Vagina (tissue), 2 donors: ENCODE measurements around the gene AKT1S1. TPM values are rescaled to one million over a fixed set of nuclear protein-coding genes. Genes with fewer than 3 reads are reported as not detected.

Source experiments
- DNase-seq, 2 donors: peaks; one replicate each; pipeline ENCODE4 v3.0.0-alpha.2; 2017; ENCODE audit errors: extremely low spot score in 2 of 2
- H3K27ac ChIP-seq: fragments of 200-600 bp; sonication (generic); one replicate; pipeline ENCODE4 v1.5.1; 2019
- H3K27me3 ChIP-seq: fragments of 200-600 bp; sonication (generic); one replicate; pipeline ENCODE4 v1.5.1; 2019
- H3K36me3 ChIP-seq, 2 donors: fragments of 200-600 bp; sonication (generic); one replicate each; pipeline ENCODE4 v1.5.1; 2017 to 2019
- H3K4me1 ChIP-seq: fragments of 200-600 bp; sonication (generic); one replicate; pipeline ENCODE4 v1.5.1; 2019
- H3K4me3 ChIP-seq, 2 donors: fragments of 200-600 bp; sonication (generic); 1 replicate in 1 of 2; 2 replicates in 1 of 2; pipeline ENCODE4 v1.5.1; 2016 to 2019
- H3K9me3 ChIP-seq: fragments of 200-600 bp; sonication (generic); one replicate; pipeline ENCODE4 v1.5.1; 2019
- POLR2A ChIP-seq, 2 donors: fragments of 450-650 bp; IDR thresholded peaks; one replicate each; pipeline ENCODE4 v1.6.1; 2017; ENCODE audit warnings: antibody characterized with exemption in 2 of 2, mild to moderate bottlenecking in 2 of 2, moderate library complexity in 2 of 2
- POLR2AphosphoS5 ChIP-seq, 2 donors: sonication (generic); formaldehyde crosslinking; IDR thresholded peaks; one replicate each; pipeline ENCODE4 v1.9.0; 2017; ENCODE audit warnings: antibody characterized with exemption in 2 of 2, mild to moderate bottlenecking in 2 of 2, low read depth in 1 of 2; ENCODE audit not compliant: insufficient read depth in 1 of 2
- intact Hi-C: fragments of 100-400 bp; cut with DNase I; formaldehyde crosslinking; loops from one replicate; pipeline ENCODE4 v1.15.1; 2023
- total RNA-seq: library from RNA; depleted of rRNA; stranded (reverse); fragments of >200 nt; gene quantifications from one replicate; pipeline ENCODE4 v1.2.3, GENCODE V29; 2016
- TF ChIP-seq, protein P1 (sequence below), 3 experiments: fragments of 450-650 bp in 2 of 3; fragments of 200-600 bp in 1 of 3; sonication (generic) in 1 of 3; IDR thresholded peaks; one replicate each; pipeline ENCODE4 v1.5.1; 2017 to 2019; ENCODE audit warnings: antibody characterized with exemption in 3 of 3, mild to moderate bottlenecking in 2 of 3, moderate library complexity in 2 of 3

AKT1S1 gene
- total RNA-seq, 1 donor from 2014 or later = 16.9 TPM

DNA sequence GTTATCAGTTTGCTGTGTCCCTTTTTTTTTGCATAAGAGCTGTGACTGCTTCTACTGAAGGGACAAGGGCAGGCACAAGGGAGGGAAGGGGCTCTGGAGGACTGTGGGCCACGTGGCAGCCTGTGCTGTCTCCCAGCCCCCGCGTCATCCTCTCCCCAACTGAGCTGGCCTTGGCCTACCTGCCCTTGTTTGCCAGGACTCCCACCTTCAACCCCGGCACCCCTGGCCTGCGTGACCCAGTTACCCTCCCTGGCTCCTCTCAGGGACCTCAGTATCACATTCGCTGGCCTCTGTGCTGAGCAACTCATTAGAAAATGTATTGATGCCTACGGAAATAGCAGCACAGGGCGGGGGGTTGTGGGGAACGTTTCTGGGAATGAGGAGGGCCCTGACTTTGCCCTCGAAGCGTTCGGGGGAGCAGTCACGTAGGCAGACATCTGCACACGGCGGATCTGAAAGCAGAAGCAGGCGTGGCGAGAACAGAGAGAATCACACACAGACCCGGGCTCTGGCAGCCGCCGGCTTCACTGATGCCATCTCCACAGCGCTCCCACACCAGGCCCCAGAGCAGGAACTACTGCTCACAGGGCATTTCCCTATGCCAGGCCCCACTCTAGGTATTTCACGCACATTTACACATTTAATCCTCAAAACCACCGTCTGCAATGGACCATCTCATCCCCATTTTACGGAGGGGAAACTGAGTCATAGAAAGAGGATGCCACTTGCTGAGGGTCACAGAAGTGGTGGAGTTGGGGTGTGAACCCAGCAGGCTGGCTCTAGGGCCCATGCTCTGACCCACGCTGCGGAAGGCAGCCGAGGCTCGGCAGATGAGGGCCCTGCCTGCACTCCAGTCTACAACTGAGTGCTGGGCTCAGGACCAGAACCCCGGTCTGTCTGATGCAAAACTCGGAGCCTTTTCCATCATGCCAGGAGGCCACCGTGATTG lies 46.2 kb upstream of the AKT1S1 start:
- Histone ChIP-seq H3K9me3 (no peaks in the 10 kb centered on the region), H3K4me1 (peaks cover 40% of the 10 kb centered on the region), H3K27ac (no peak overlapping the region), H3K4me3 (no peak overlapping the region), H3K27me3 (no peaks in the 10 kb centered on the region), H3K36me3 (peaks cover 0 to 31% of the 10 kb centered on the region in 2 donors)
- intact Hi-C loops = loop anchor here (2.0 kb wide), 1 partner anchor 27 kb away; the partner anchor contains the start of gene IL4I1
- DNase-seq = no peak
- TF ChIP-seq, protein P1, sequence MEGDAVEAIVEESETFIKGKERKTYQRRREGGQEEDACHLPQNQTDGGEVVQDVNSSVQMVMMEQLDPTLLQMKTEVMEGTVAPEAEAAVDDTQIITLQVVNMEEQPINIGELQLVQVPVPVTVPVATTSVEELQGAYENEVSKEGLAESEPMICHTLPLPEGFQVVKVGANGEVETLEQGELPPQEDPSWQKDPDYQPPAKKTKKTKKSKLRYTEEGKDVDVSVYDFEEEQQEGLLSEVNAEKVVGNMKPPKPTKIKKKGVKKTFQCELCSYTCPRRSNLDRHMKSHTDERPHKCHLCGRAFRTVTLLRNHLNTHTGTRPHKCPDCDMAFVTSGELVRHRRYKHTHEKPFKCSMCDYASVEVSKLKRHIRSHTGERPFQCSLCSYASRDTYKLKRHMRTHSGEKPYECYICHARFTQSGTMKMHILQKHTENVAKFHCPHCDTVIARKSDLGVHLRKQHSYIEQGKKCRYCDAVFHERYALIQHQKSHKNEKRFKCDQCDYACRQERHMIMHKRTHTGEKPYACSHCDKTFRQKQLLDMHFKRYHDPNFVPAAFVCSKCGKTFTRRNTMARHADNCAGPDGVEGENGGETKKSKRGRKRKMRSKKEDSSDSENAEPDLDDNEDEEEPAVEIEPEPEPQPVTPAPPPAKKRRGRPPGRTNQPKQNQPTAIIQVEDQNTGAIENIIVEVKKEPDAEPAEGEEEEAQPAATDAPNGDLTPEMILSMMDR (IDR thresholded peaks at IDR 0.05) = no peak
- TF ChIP-seq POLR2AphosphoS5 (IDR thresholded peaks at IDR 0.05; ENCODE audit: insufficient read depth in 1 of 2, low read depth in 1 of 2) = no peak
- TF ChIP-seq POLR2A (IDR thresholded peaks at IDR 0.05) = no peak

GRCh38 chr19:49921871-49922795 lies 45.0 kb upstream of the AKT1S1 start:
- DNase-seq = no peak
- no peak for TF ChIP-seq POLR2A (IDR thresholded peaks at IDR 0.05)
- TF ChIP-seq POLR2AphosphoS5 (IDR thresholded peaks at IDR 0.05; ENCODE audit: insufficient read depth in 1 of 2, low read depth in 1 of 2) = no peak
- TF ChIP-seq, protein P1 (IDR thresholded peaks at IDR 0.05) = no peak
- H3K4me1 ChIP-seq = peaks cover 28% of the 10 kb centered on the region
- H3K9me3 ChIP-seq = no peaks in the 10 kb centered on the region
- no peaks in the 10 kb centered on the region for H3K27me3 ChIP-seq
- H3K4me3 ChIP-seq = no peak overlapping the region
- intact Hi-C loops = loop anchor here (2.0 kb wide), 1 partner anchor 25 kb away; the partner anchor contains the start of gene IL4I1
- H3K27ac ChIP-seq = no peak overlapping the region
- peaks cover 0 to 31% of the 10 kb centered on the region in 2 donors for H3K36me3 ChIP-seq

- H3K27me3 ChIP-seq = no peaks in the 10 kb centered on the region
- intact Hi-C loops = no loop called here
- peaks cover 20% of the 10 kb centered on the region for H3K4me1 ChIP-seq
- no peaks in the 10 kb centered on the region for H3K9me3 ChIP-seq
- H3K36me3 ChIP-seq = peaks cover 0 to 26% of the 10 kb centered on the region in 2 donors
- no peak for DNase-seq
- no peak overlapping the region for H3K4me3 ChIP-seq
- H3K27ac ChIP-seq = no peak overlapping the region
- TF ChIP-seq, protein P1 (IDR thresholded peaks at IDR 0.05) = no peak
- TF ChIP-seq POLR2AphosphoS5 (IDR thresholded peaks at IDR 0.05; ENCODE audit: insufficient read depth in 1 of 2, low read depth in 1 of 2) (no peak), POLR2A (IDR thresholded peaks at IDR 0.05) (no peak)
Observed at GRCh38 chr19:49920624-49921363, 43.6 kb upstream of the AKT1S1 start.

DNA sequence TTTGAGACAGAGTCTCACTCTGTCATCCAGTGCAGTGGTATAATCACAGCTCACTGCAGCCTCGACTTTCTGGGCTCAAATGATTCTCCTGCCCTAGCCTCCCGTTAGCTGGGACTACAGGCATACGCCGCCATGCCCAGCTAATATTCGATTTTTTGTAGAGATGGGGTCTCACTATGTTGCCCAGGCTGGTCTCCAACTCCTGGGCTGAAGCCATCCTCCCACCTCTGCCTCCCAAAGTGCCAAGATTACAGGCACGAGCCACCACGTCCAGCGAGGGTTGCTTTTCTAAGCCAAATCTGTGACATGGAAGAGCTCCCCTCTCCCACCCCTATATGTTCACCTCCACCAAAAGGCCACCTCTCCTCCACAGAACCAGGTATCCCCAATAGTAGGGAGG lies 40.9 kb upstream of the AKT1S1 start:
- no peak for TF ChIP-seq POLR2A (IDR thresholded peaks at IDR 0.05)
- no peak for DNase-seq
- no peaks in the 10 kb centered on the region for H3K9me3 ChIP-seq
- H3K27ac ChIP-seq = no peak overlapping the region
- no peak overlapping the region for H3K4me3 ChIP-seq
- H3K4me1 ChIP-seq = peaks cover 6% of the 10 kb centered on the region
- intact Hi-C loops = no loop called here
- peaks cover 0 to 14% of the 10 kb centered on the region in 2 donors for H3K36me3 ChIP-seq
- no peaks in the 10 kb centered on the region for H3K27me3 ChIP-seq
